Measurements from ENCODE around the gene OR52L1. TPM values are rescaled to one million over a fixed set of nuclear protein-coding genes. Genes with fewer than 3 reads are reported as not detected.

Gene OR52L1
- polyA plus RNA-seq (2012; ENCODE audit: missing spikeins) = not detected

- DNase-seq (ENCODE audit: insufficient read length) = no peak
- no peak for FAIRE-seq
- TF ChIP-seq TAF1 (IDR thresholded peaks at IDR 0.05; ENCODE audit: borderline replicate concordance, low read depth, low read length) = no peak
- no peak for TF ChIP-seq POLR2A (IDR thresholded peaks at IDR 0.05; ENCODE audit: low read depth, low read length)
- TF ChIP-seq POLR2AphosphoS5 (IDR thresholded peaks at IDR 0.05; ENCODE audit: low read depth, low read length) = no peak
Measured at GRCh38 chr11:5986885-5987284, at the start of gene OR52L1. TSS of gene OR52L1 (minus strand) at chr11:5986985. CDS start at chr11:5986930, 55 bp downstream.

GRCh38 chr11:6030708-6031405, 44.1 kb upstream of the OR52L1 start, which contains the start of gene OR56A1:
TSS of gene OR56A1 (minus strand) at chr11:6030758. CDS start at chr11:6027692, 3,066 bp downstream.
- no peak for FAIRE-seq
- DNase-seq (ENCODE audit: insufficient read length) = no peak
- TF ChIP-seq POLR2AphosphoS5 (IDR thresholded peaks at IDR 0.05; ENCODE audit: low read depth, low read length) (no peak), POLR2A (IDR thresholded peaks at IDR 0.05; ENCODE audit: low read depth, low read length) (no peak), TAF1 (IDR thresholded peaks at IDR 0.05; ENCODE audit: borderline replicate concordance, low read depth, low read length) (no peak)

- TF ChIP-seq POLR2A (IDR thresholded peaks at IDR 0.05; ENCODE audit: low read depth, low read length) (no peak), TAF1 (IDR thresholded peaks at IDR 0.05; ENCODE audit: borderline replicate concordance, low read depth, low read length) (no peak), POLR2AphosphoS5 (IDR thresholded peaks at IDR 0.05; ENCODE audit: low read depth, low read length) (no peak)
- FAIRE-seq (no peak), DNase-seq (ENCODE audit: insufficient read length) (no peak)
Measured at GRCh38 chr11:6027501-6027900, 40.7 kb upstream of the OR52L1 start.

- no peak for FAIRE-seq
- DNase-seq (ENCODE audit: insufficient read length) = no peak
- no peak for TF ChIP-seq TAF1 (IDR thresholded peaks at IDR 0.05; ENCODE audit: borderline replicate concordance, low read depth, low read length)
- no peak for TF ChIP-seq POLR2A (IDR thresholded peaks at IDR 0.05; ENCODE audit: low read depth, low read length)
- no peak for TF ChIP-seq POLR2AphosphoS5 (IDR thresholded peaks at IDR 0.05; ENCODE audit: low read depth, low read length)
Measured at GRCh38 chr11:6025056-6025455, 38.3 kb upstream of the OR52L1 start.

- TF ChIP-seq POLR2AphosphoS5 (IDR thresholded peaks at IDR 0.05; ENCODE audit: low read depth, low read length) (no peak), POLR2A (IDR thresholded peaks at IDR 0.05; ENCODE audit: low read depth, low read length) (no peak), TAF1 (IDR thresholded peaks at IDR 0.05; ENCODE audit: borderline replicate concordance, low read depth, low read length) (no peak)
- no peak for DNase-seq (ENCODE audit: insufficient read length)
- no peak for FAIRE-seq
Measured at GRCh38 chr11:6022956-6023355, 36.2 kb upstream of the OR52L1 start.

GRCh38 chr11:6013042-6013441, 26.3 kb upstream of the OR52L1 start:
- no peak for FAIRE-seq
- no peak for DNase-seq (ENCODE audit: insufficient read length)
- TF ChIP-seq POLR2A (IDR thresholded peaks at IDR 0.05; ENCODE audit: low read depth, low read length) = no peak
- TF ChIP-seq TAF1 (IDR thresholded peaks at IDR 0.05; ENCODE audit: borderline replicate concordance, low read depth, low read length) = no peak
- TF ChIP-seq POLR2AphosphoS5 (IDR thresholded peaks at IDR 0.05; ENCODE audit: low read depth, low read length) = no peak

- DNase-seq (ENCODE audit: insufficient read length) (no peak), FAIRE-seq (no peak)
- TF ChIP-seq POLR2AphosphoS5 (IDR thresholded peaks at IDR 0.05; ENCODE audit: low read depth, low read length) (no peak), TAF1 (IDR thresholded peaks at IDR 0.05; ENCODE audit: borderline replicate concordance, low read depth, low read length) (no peak), POLR2A (IDR thresholded peaks at IDR 0.05; ENCODE audit: low read depth, low read length) (no peak)
Measured at GRCh38 chr11:6012035-6012668, 25.4 kb upstream of the OR52L1 start.

GRCh38 chr11:6006846-6007245, 20.1 kb upstream of the OR52L1 start, which contains the start of gene OR56A4:
TSS of gene OR56A4 (minus strand) at chr11:6006946. CDS start at chr11:6002992, 3,954 bp downstream.
- no peak for FAIRE-seq
- no peak for TF ChIP-seq POLR2AphosphoS5 (IDR thresholded peaks at IDR 0.05; ENCODE audit: low read depth, low read length)
- TF ChIP-seq POLR2A (IDR thresholded peaks at IDR 0.05; ENCODE audit: low read depth, low read length) = no peak
- TF ChIP-seq TAF1 (IDR thresholded peaks at IDR 0.05; ENCODE audit: borderline replicate concordance, low read depth, low read length) = no peak
- DNase-seq (ENCODE audit: insufficient read length) = no peak

GRCh38 chr11:6006395-6006794, 19.6 kb upstream of the OR52L1 start:
- DNase-seq (ENCODE audit: insufficient read length) = no peak
- no peak for FAIRE-seq
- no peak for TF ChIP-seq TAF1 (IDR thresholded peaks at IDR 0.05; ENCODE audit: borderline replicate concordance, low read depth, low read length)
- no peak for TF ChIP-seq POLR2AphosphoS5 (IDR thresholded peaks at IDR 0.05; ENCODE audit: low read depth, low read length)
- TF ChIP-seq POLR2A (IDR thresholded peaks at IDR 0.05; ENCODE audit: low read depth, low read length) = no peak

- TF ChIP-seq POLR2A (IDR thresholded peaks at IDR 0.05; ENCODE audit: low read depth, low read length) (no peak), POLR2AphosphoS5 (IDR thresholded peaks at IDR 0.05; ENCODE audit: low read depth, low read length) (no peak), TAF1 (IDR thresholded peaks at IDR 0.05; ENCODE audit: borderline replicate concordance, low read depth, low read length) (no peak)
- no peak for DNase-seq (ENCODE audit: insufficient read length)
- no peak for FAIRE-seq
Measured at GRCh38 chr11:6002202-6002699, 15.5 kb upstream of the OR52L1 start.

GRCh38 chr11:5994791-5995190, 8.0 kb upstream of the OR52L1 start:
- no peak for DNase-seq (ENCODE audit: insufficient read length)
- FAIRE-seq = no peak
- no peak for TF ChIP-seq POLR2AphosphoS5 (IDR thresholded peaks at IDR 0.05; ENCODE audit: low read depth, low read length)

All from GM12892 (cell line).